ENCODE data around the gene TMUB1.

TMUB1 gene

GRCh38 chr7:151101621-151102396, 18.5 kb upstream of the TMUB1 start:
- no peak for FAIRE-seq

- no peak for FAIRE-seq
Measured at GRCh38 chr7:151100921-151101320, 17.6 kb upstream of the TMUB1 start.

- no peak for FAIRE-seq
Measured at GRCh38 chr7:151099486-151100211, 16.4 kb upstream of the TMUB1 start.

- FAIRE-seq = no peak
Measured at GRCh38 chr7:151095828-151096475, 12.7 kb upstream of the TMUB1 start.

- no peak for FAIRE-seq
Measured at GRCh38 chr7:151095123-151095797, 12.0 kb upstream of the TMUB1 start.

GRCh38 chr7:151094675-151095074, 11.4 kb upstream of the TMUB1 start:
- FAIRE-seq = no peak

GRCh38 chr7:151093748-151094147, 10.5 kb upstream of the TMUB1 start:
- no peak for FAIRE-seq

GRCh38 chr7:151091988-151092387, 8.7 kb upstream of the TMUB1 start:
- FAIRE-seq = no peak

GRCh38 chr7:151091431-151091830, 8.1 kb upstream of the TMUB1 start:
- no peak for FAIRE-seq

- FAIRE-seq = no peak
Measured at GRCh38 chr7:151091003-151091402, 7.7 kb upstream of the TMUB1 start.

GRCh38 chr7:151089893-151090730, 6.8 kb upstream of the TMUB1 start:
- FAIRE-seq = no peak

- no peak for FAIRE-seq
Measured at GRCh38 chr7:151088856-151089699, 5.8 kb upstream of the TMUB1 start.

GRCh38 chr7:151088019-151088855, 4.9 kb upstream of the TMUB1 start:
- no peak for FAIRE-seq

GRCh38 chr7:151087245-151088018, 4.1 kb upstream of the TMUB1 start:
- FAIRE-seq = no peak

- FAIRE-seq = no peak
Measured at GRCh38 chr7:151086802-151087244, 3.5 kb upstream of the TMUB1 start.

GRCh38 chr7:151085691-151086620, 2.7 kb upstream of the TMUB1 start, which contains the start of gene AGAP3:
TSS of gene AGAP3 (plus strand) at chr7:151086475. CDS start at chr7:151086742, 267 bp downstream.
- FAIRE-seq = peak; percentile 89

GRCh38 chr7:151085329-151085690, 2.0 kb upstream of the TMUB1 start:
- FAIRE-seq = no peak

GRCh38 chr7:151083824-151084160, 499 bp upstream of the TMUB1 start:
- FAIRE-seq = no peak

All from G401.6 (cell line).